ENCODE results near the gene ZNF487.
A peak's percentile ranks its signal among the peaks of the same experiment; 100 is the strongest.
"Not testable (repeated sequence)": the region's sequence is repeated elsewhere in the genome, so short reads cannot be mapped to it uniquely, and the experiment has no call there.

ZNF487 gene

DNA sequence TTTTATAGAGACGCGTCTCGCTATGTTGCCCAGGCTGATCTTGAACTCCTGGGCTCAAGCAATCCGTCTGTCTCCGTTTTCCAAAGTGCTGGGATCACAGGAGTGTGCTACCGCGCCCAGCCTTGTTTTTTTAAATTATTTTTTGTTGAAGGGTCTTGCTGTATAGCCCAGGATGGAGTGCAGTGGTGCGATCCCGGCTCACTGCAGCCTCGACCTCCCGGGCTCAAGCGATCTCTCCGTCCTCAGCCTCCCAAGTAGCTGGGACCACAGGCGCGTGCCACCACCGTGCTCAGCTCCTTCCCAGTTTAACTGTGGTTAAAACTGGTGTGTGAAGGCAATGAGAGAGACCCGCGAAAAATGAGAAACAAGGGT lies 16.9 kb upstream of the ZNF487 start:
- TF ChIP-seq CTCF (IDR thresholded peaks at IDR 0.05; ENCODE audit: borderline replicate concordance, control extremely low read depth, extremely low read depth, insufficient read depth, missing control alignments), result no peak
- in situ Hi-C loops (cut with MboI; ENCODE audit: low sequenced_read_pairs, unreplicated experiment), result no loop called here
- no peak for DNase-seq (ENCODE audit: low spot score)

DNA sequence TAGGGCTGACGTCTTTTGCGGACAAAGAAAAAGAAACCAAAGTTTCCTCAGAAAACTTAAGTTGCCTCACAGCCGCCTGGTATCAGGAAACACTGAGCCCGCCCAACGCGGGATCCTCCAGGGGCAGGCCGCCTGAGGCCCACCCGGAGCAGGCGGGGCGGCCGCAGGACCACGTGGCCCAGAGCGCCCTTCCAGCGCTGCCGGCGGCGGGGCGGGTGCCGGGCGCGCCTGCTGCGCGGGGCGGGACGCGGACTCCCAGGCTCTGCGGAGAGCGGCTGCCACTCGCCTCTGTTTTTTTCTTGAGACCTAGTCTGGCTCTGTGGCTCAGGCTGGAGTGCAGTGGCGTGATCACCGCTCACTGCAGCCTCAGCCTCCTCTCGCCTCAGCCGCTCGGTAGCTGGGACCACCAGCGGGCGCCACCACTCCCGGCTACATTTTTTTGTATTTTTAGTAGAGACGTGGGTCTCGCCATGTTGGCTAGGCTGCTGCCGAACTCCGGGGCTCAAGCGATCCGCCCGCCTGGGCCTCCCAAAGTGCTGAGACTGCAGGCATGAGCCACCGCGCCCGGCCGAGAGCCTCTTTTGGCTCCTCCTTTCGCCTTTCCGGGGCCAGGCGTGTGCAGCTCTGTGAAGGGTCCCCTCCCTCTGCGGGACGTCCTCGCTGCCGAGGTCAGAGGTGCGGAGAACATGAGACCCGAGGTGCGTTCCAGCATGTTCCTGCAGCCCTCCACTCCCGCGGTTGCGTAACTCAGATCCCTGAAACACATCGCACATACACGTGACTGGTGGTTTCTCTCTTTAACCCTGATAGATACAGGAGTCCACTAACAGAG lies 16.3 kb upstream of the ZNF487 start:
- DNase-seq (ENCODE audit: low spot score), result peak; percentile 80
- in situ Hi-C loops (cut with MboI; ENCODE audit: low sequenced_read_pairs, unreplicated experiment), result no loop called here
- peak; percentile 36 for TF ChIP-seq CTCF (IDR thresholded peaks at IDR 0.05; ENCODE audit: borderline replicate concordance, control extremely low read depth, extremely low read depth, insufficient read depth, missing control alignments)

DNA sequence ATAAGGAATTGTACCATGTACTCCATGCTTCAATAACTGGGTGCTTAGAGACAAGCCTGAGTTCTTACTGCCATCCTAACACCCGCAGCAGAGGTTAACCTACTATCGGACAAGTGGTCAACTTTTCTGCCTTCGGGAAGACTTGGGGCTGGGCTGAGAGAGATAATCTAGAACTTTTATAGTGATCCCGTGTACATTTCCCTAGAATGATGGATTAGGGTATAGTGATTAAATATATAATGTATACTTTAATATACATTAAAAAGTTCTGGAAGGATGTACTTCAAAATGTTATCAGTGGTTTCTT lies 15.8 kb upstream of the ZNF487 start:
- no peak for TF ChIP-seq CTCF (IDR thresholded peaks at IDR 0.05; ENCODE audit: borderline replicate concordance, control extremely low read depth, extremely low read depth, insufficient read depth, missing control alignments)
- DNase-seq (ENCODE audit: low spot score), result no peak
- in situ Hi-C loops (cut with MboI; ENCODE audit: low sequenced_read_pairs, unreplicated experiment), result no loop called here

DNA sequence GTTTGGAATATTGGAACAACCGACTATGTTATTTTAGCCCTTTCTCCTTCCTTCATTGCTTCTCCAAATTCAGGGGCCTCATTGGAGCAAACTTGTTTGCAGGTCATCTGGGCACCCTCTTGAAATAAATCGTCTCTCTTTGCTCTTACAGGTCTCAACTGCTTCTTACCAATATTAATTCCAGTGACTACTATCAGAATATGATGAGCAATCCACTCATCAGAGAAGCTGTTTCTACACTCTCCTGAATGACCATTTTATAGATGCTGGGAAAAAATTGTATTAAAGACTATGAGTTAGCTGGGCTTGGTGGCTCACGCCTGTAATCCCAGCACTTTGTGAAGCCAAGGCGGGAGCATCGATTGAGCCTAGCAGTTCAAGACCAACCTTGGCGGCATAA lies 15.4 kb upstream of the ZNF487 start:
- DNase-seq (ENCODE audit: low spot score), result no peak
- in situ Hi-C loops (cut with MboI; ENCODE audit: low sequenced_read_pairs, unreplicated experiment), result no loop called here
- no peak for TF ChIP-seq CTCF (IDR thresholded peaks at IDR 0.05; ENCODE audit: borderline replicate concordance, control extremely low read depth, extremely low read depth, insufficient read depth, missing control alignments)

GRCh38 chr10:43421944-43422343 lies 15.0 kb upstream of the ZNF487 start:
- DNase-seq (ENCODE audit: low spot score); in situ Hi-C loops (cut with MboI; ENCODE audit: low sequenced_read_pairs, unreplicated experiment): not testable (repeated sequence)

- no peak for DNase-seq (ENCODE audit: low spot score)
- no peak for TF ChIP-seq CTCF (IDR thresholded peaks at IDR 0.05; ENCODE audit: borderline replicate concordance, control extremely low read depth, extremely low read depth, insufficient read depth, missing control alignments)
- in situ Hi-C loops (cut with MboI; ENCODE audit: low sequenced_read_pairs, unreplicated experiment), result no loop called here
Observed at GRCh38 chr10:43424416-43424815, 12.5 kb upstream of the ZNF487 start.

DNA sequence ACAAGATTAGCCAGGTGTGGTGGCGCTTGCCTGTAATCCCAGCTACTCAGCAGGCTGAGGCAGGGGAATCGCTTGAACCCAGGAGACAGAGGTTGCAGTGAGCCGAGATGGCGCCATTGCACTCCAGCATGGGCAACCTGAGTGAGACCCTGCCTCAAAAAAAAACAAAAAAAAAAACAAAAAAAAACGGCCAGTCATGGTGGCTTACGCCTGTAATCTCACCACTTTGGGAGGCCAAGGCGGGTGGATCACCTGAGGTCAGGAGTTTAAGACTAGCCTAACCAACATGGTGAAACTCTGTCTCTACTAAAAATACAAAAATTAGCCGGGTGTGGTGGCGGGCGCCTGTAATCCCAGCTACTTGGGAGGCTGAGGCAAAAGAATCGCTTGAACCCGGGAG lies 10.4 kb upstream of the ZNF487 start:
- DNase-seq (ENCODE audit: low spot score); in situ Hi-C loops (cut with MboI; ENCODE audit: low sequenced_read_pairs, unreplicated experiment): not testable (repeated sequence)

Measured in GM13976 (cell line).